ENCODE data around the gene OSBP2. TPM values are rescaled to one million over a fixed set of nuclear protein-coding genes. Genes with fewer than 3 reads are reported as not detected.
A peak's percentile ranks its signal among the peaks of the same experiment; 100 is the strongest.

The OSBP2 gene
- total and polyA plus RNA-seq, 2 of the 13 experiments (the other 11 are each of a cell fraction or from before 2014, with no cell fraction given): 5.0 to 7.7 TPM

DNA sequence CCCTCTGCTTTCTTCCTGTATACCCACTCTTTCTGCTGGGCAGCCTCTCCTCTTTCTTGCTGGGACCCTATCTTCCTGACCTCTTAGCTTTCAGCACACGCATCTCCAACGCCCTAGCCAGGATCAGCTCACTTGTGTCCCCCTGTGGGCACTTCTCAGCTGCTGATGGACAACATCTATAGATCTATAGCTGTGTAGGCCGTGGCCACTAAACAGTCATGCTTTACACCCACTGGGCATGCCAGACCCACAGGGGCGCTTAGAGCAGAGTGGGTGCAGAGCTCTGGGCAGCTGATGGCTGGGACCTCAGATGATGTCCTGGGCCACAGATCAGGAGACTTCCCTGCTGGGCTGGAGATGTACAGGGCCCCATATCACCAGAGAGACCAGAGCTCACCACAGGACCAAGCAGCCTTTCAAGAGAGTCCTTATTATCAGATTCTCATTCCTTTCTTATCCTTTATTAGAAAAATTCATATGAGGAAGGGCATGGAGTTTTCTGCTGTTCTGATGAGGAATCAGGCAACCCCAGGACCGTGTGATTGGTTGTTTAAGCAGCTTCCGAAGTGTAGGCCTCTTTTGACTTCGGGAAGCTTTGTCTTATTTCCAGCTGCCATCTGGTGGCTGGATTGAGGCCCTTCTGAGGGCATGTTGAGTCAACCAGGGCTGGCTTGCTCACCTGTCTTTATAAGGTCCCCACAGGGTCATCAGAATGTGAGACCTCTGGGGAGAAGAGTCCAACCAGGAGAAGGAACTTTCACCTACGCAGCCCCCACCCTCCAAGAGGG is 60.5 kb downstream of the OSBP2 start:
- ATAC-seq: peak; percentile 88
- Histone ChIP-seq H3K79me2 (ENCODE audit: insufficient read depth, low read length) (no peaks in the 10 kb centered on the region), H3K36me3 (replicated peaks in 1 of 2; ENCODE audit: control insufficient read depth in 1 of 2, insufficient read depth in 2 of 2, low read length in 2 of 2) (no peaks in the 10 kb centered on the region), H2AFZ (ENCODE audit: low read length) (no peak overlapping the region), H3K4me3 (replicated peaks in 1 of 3; ENCODE audit: insufficient read depth in 1 of 3, low read depth in 2 of 3, low read length in 3 of 3) (no peak overlapping the region), H3K4me1 (ENCODE audit: insufficient read depth, low read length) (no peaks in the 10 kb centered on the region), H3K27me3 (ENCODE audit: control insufficient read depth in 1 of 2, insufficient read depth in 2 of 2, low read length in 2 of 2) (no peaks in the 10 kb centered on the region), H3K9ac (ENCODE audit: insufficient read depth, low read depth, low read length) (no peak overlapping the region), H3K27ac (ENCODE audit: extremely low read length, insufficient read depth, low read length) (no peak overlapping the region), H4K20me1 (ENCODE audit: insufficient read depth, low read length) (no peaks in the 10 kb centered on the region), H3K9me3 (ENCODE audit: low read length) (no peaks in the 10 kb centered on the region), H3K4me2 (ENCODE audit: low read depth, low read length) (no peak overlapping the region)
- CTCF ChIA-PET (ENCODE audit: low intra/inter-chr PET ratio, low total read pairs): interaction anchor here (2.5 kb wide), 1 partner anchor 121 kb away, joined by 61 read pairs; the partner anchor contains the start of gene SLC35E4
- peak; percentile 54 for DNase-seq (ENCODE audit: low spot score)
- no TSS peak for BruUV-seq (replicated peaks)
- POLR2A ChIA-PET: interaction anchor here (0.9 kb wide), 1 partner anchor 120 kb away, joined by 8 read pairs; no protein-coding TSS in a partner anchor
- intact Hi-C loops (cut with micrococcal nuclease; ENCODE audit: unreplicated experiment) (loop anchor here (1.0 to 5.0 kb wide), 2 partner anchors 121 to 198 kb away; no protein-coding TSS in a partner anchor), in situ Hi-C loops (cut with HindIII; ENCODE audit: extremely low pct_ligation_motif_present, low pct_unique_long_range_greater_than_20kb) (loop anchor here (5.0 kb wide), 1 partner anchor 123 kb away; no protein-coding TSS in a partner anchor)
- FAIRE-seq: peak; percentile 68
- WGBS (ENCODE audit: low lambda C conversion rate): 5% methylated on average over 8 of the region's 8 CpGs
- TF ChIP-seq ZNF7 (CRISPR knock-in tag; IDR thresholded peaks at IDR 0.05) (no peak), PRMT3 (CRISPR knock-in tag; IDR thresholded peaks at IDR 0.05; ENCODE audit: borderline replicate concordance, low read depth) (no peak), POLR2A (IDR thresholded peaks at IDR 0.05; ENCODE audit: insufficient read depth in 1 of 2, low read depth in 2 of 2, low read length in 2 of 2) (no peak), SIN3A (IDR thresholded peaks at IDR 0.05; ENCODE audit: borderline replicate concordance, low read depth, low read length) (no peak), HMGA1 (CRISPR knock-in tag; conservative IDR thresholded peaks at IDR 0.05) (no peak), ZNF616 (CRISPR knock-in tag; IDR thresholded peaks at IDR 0.05; ENCODE audit: low read depth) (no peak), STAG1 (CRISPR knock-in tag; IDR thresholded peaks at IDR 0.05) (peak; percentile 92), THAP11 (CRISPR knock-in tag; IDR thresholded peaks at IDR 0.05) (no peak), KLF9 (CRISPR knock-in tag; IDR thresholded peaks at IDR 0.05; ENCODE audit: low read depth) (no peak), ISL2 (CRISPR knock-in tag; IDR thresholded peaks at IDR 0.05) (no peak), ZFP36L1 (CRISPR knock-in tag; IDR thresholded peaks at IDR 0.05) (no peak), POLR2AphosphoS2 (IDR thresholded peaks at IDR 0.05; ENCODE audit: low read depth, low read length) (no peak), JUND (CRISPR knock-in tag; IDR thresholded peaks at IDR 0.05) (no peak), MAFG (CRISPR knock-in tag; IDR thresholded peaks at IDR 0.05) (no peak), ZNF660 (CRISPR knock-in tag; IDR thresholded peaks at IDR 0.05; ENCODE audit: borderline replicate concordance, low read depth) (no peak), KDM1A (CRISPR knock-in tag; IDR thresholded peaks at IDR 0.05) (no peak), MED13 (CRISPR knock-in tag; IDR thresholded peaks at IDR 0.05) (no peak), CEBPB (IDR thresholded peaks at IDR 0.05; ENCODE audit: borderline replicate concordance, low read depth, low read length) (no peak), ZFY (CRISPR knock-in tag; IDR thresholded peaks at IDR 0.05) (peak; percentile 38; the same call in 1 of the 2 replicates)
- TF ChIP-seq, protein P1, sequence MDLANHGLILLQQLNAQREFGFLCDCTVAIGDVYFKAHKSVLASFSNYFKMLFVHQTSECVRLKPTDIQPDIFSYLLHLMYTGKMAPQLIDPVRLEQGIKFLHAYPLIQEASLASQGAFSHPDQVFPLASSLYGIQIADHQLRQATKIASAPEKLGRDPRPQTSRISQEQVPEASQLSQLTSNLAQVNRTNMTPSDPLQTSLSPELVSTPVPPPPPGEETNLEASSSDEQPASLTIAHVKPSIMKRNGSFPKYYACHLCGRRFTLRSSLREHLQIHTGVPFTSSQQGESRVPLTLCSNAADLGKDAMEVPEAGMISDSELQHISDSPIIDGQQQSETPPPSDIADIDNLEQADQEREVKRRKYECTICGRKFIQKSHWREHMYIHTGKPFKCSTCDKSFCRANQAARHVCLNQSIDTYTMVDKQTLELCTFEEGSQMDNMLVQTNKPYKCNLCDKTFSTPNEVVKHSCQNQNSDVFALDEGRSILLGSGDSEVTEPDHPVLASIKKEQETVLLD (CRISPR knock-in tag; IDR thresholded peaks at IDR 0.05; ENCODE audit: low read depth): no peak
- TF ChIP-seq, protein P2, sequence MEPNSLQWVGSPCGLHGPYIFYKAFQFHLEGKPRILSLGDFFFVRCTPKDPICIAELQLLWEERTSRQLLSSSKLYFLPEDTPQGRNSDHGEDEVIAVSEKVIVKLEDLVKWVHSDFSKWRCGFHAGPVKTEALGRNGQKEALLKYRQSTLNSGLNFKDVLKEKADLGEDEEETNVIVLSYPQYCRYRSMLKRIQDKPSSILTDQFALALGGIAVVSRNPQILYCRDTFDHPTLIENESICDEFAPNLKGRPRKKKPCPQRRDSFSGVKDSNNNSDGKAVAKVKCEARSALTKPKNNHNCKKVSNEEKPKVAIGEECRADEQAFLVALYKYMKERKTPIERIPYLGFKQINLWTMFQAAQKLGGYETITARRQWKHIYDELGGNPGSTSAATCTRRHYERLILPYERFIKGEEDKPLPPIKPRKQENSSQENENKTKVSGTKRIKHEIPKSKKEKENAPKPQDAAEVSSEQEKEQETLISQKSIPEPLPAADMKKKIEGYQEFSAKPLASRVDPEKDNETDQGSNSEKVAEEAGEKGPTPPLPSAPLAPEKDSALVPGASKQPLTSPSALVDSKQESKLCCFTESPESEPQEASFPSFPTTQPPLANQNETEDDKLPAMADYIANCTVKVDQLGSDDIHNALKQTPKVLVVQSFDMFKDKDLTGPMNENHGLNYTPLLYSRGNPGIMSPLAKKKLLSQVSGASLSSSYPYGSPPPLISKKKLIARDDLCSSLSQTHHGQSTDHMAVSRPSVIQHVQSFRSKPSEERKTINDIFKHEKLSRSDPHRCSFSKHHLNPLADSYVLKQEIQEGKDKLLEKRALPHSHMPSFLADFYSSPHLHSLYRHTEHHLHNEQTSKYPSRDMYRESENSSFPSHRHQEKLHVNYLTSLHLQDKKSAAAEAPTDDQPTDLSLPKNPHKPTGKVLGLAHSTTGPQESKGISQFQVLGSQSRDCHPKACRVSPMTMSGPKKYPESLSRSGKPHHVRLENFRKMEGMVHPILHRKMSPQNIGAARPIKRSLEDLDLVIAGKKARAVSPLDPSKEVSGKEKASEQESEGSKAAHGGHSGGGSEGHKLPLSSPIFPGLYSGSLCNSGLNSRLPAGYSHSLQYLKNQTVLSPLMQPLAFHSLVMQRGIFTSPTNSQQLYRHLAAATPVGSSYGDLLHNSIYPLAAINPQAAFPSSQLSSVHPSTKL (CRISPR knock-in tag; IDR thresholded peaks at IDR 0.05): no peak
